Forelimb muscle (tissue), 1 donor: ENCODE measurements around the gene TEDC1. TPM values are rescaled to one million over a fixed set of nuclear protein-coding genes. Genes with fewer than 3 reads are reported as not detected.

Source experiments
- DNase-seq: peaks from one replicate; pipeline ENCODE4 v3.0.0-alpha.2; 2013; ENCODE audit warnings: low read depth
- polyA plus RNA-seq: library from polyadenylated mRNA; unstranded; fragments of 120-200 nt; gene quantifications from one replicate; pipeline ENCODE4 v1.2.1, GENCODE V29; 2013; ENCODE audit not compliant: insufficient read length

The TEDC1 gene
- polyA plus RNA-seq, 1 donor = 4.5 TPM

DNA sequence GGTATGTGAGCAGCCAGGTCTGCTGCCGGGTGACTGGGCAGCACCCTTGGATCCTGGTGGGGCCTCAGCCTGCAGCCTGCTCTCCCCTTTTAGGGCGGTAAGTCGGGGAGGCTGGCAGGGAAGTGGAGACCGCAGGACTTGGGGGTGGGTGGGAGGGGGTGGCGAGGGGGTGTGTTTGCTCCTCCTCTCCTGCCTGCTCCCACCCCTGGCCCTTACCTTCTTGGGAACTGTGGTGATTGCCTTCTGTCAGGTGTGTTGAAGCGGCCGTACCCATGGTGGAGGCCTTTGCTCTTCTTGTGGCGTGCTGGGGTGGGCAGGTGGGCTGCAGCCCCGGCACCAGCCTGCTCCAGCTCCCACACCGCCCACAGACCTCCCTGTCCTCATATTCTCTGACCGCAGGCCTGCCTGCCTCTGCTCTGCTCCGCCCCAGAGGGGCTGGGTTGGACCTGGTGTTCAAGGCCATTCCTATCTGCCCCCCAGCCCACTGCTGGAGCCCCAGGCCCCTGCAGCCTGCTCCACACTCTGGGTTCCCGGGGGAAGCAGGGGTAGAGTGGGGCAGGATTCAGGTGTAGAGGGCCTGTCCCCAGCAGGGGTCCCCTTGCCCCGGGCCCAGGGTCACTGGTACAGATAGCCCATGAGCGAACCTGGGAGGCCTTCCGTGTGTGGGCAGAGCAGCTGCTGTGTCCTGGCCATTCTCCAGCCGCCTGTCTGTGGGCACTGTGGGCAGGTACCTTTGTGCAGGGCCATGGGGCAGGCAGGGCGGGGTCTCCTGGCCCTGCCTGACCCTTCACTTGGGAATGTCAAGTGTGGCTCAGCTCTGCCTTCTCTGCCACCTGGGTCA, 5.2 kb downstream of the TEDC1 start:
- no peak for DNase-seq

GRCh38 chr14:105496831-105497591, 6.0 kb downstream of the TEDC1 start:
- DNase-seq = no peak

DNA sequence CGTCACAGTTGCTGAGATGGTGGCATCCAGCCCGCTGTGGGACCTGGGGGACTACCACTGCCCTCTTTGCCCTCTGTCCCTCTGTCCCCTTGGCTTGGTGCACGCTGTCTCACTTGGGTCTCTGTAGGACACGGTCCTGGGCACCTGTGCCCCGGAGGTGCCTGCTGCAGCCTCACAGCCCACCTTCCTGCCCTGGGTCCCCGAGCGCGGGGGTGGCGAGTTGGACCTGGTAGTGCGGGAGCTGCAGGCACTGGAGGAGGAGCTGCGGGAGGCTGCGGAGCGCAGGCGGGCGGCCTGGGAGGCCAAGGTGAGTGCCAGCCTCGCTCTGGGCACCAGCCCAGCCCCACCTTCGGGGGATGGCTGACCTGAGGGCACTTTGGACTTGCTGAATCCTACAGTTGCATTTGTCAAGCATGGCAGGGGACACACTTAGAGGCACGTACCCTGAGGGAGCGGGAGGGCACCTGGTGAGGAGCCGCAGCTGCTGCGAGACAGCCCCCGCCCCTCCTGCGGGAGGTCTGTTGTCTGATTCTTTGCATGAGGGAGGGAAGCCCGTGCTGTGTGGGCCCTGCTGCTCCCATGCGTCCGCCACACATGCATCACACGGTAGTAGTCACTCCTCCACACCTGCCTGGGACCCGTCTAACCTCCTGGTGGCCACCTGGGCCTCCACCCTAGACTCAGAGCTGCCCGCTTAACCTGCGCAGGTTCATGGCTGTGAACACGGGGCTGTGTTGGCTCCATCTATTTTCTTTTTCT, 6.8 kb downstream of the TEDC1 start:
- DNase-seq = no peak

- no peak for DNase-seq
Observed at GRCh38 chr14:105498430-105499255, 7.6 kb downstream of the TEDC1 start.

- DNase-seq = no peak
Observed at GRCh38 chr14:105499256-105500035, 8.4 kb downstream of the TEDC1 start.

DNA sequence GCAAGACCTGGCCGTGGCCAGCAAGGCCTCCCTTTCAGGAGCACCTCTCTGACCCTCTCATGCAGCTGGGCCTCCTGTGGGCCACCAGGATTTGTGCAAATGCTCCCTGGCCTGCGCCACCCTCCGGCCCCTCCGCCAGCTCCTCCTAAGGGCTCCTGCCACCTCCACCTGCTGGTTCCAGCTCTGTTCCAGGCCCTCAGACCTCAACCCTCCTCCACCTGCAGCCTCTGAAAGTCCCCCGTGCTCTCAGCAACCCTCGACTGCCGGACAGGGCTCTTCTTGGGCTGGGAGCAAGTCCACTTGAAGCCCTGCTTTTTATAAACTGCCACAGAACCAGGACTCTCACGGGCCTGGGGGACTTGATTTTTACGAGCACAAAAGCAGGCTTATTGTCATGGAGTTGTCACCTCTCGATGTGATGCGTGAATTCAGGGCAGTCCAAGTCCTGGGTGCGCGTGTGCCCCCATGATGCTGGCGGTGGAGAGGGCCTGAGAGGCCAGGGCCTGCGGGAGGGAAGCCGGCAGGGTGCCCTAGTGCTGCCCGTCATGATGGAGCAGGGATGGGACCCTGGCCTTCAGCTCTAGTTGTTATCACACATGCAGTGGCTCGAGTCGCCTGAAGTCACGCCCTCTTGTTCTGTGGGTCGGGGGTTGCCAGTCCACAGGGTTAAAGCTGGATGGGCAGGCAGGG, 9.1 kb downstream of the TEDC1 start:
- no peak for DNase-seq

GRCh38 chr14:105500726-105501101, 9.7 kb downstream of the TEDC1 start:
- no peak for DNase-seq

- no peak for DNase-seq
Observed at GRCh38 chr14:105501504-105502291, 10.7 kb downstream of the TEDC1 start.

GRCh38 chr14:105502446-105503295, 11.6 kb downstream of the TEDC1 start:
- no peak for DNase-seq

DNA sequence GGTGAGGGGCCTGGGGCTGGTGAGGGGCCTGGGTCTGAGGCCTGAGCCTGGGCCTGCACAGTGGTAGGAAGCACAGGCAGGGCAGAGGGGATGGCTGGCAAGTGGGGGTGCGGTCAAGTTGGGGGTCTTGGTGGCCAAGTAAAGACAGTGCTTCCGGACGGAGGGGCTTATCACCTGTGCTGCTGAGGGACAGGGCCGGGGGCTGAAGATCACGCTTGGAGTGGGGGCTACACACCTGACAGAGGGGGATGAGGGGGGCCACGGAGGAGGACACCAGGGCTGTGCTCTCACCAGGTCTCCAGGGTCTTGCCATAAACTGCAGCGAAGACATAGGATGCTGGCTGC, 12.2 kb downstream of the TEDC1 start:
- no peak for DNase-seq

- no peak for DNase-seq
Observed at GRCh38 chr14:105503935-105504692, 13.1 kb downstream of the TEDC1 start.

GRCh38 chr14:105505101-105505500, 14.1 kb downstream of the TEDC1 start:
- no peak for DNase-seq

DNA sequence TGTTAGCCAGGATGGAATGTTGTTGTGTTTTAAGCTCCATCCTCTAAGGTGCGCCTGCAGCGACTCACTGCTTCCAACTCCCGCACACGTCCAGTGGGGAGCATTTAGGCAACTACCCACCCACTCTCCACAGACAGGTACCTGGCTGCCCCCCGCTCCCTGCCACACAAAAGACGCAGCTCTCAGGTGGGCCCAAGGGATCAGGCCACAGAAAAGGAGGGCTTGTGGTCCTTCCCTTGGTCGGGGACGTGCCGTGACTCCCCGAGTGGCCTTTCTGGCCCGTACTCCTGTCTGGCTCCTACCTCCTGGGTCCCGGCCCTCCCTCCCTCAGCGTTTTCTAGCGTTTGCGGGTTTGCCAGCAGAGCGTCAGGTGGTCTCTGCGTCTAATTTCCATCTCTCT, 16.2 kb downstream of the TEDC1 start:
- no peak for DNase-seq

DNA sequence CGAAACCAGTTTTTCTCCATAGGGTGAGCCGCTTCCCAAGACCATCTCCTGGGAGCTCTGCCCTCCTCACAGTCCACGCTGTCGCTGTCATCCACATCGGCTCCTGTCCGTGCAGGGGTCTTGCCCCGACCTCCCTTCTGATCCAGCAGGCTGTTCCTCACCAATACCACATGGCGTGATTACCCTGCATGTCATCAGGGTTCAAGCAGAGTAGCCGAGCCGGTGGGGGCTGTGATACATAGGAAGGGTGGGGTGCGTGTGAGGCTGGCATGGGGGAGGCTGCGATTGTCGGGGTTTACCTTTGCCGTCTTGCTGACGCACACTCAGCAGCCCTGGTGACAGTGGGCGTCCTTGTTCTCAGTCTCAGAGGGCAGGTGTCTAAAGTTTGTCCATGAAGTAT, 17.0 kb downstream of the TEDC1 start:
- no peak for DNase-seq

- no peak for DNase-seq
Observed at GRCh38 chr14:105508601-105509000, 17.6 kb downstream of the TEDC1 start.

DNA sequence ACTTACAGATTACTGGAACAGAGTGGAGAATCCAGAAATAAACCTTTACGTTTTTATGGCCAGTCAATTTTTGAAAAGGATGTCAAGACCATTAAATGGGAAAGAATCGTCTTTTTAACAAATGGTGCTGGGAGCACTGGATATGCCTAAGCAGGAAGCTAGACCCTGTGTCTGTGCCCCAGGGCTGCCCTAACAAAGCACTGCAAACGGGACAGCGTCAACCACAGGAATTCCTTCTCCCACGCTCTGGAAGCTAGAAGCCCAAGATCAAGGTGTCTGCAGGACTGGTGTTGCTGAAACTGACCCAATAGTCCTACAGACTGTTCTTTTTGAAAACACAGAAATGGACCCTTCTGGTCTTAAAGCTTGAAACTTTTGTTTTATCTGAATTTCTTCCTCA, 26.1 kb downstream of the TEDC1 start:
- no peak for DNase-seq

DNA sequence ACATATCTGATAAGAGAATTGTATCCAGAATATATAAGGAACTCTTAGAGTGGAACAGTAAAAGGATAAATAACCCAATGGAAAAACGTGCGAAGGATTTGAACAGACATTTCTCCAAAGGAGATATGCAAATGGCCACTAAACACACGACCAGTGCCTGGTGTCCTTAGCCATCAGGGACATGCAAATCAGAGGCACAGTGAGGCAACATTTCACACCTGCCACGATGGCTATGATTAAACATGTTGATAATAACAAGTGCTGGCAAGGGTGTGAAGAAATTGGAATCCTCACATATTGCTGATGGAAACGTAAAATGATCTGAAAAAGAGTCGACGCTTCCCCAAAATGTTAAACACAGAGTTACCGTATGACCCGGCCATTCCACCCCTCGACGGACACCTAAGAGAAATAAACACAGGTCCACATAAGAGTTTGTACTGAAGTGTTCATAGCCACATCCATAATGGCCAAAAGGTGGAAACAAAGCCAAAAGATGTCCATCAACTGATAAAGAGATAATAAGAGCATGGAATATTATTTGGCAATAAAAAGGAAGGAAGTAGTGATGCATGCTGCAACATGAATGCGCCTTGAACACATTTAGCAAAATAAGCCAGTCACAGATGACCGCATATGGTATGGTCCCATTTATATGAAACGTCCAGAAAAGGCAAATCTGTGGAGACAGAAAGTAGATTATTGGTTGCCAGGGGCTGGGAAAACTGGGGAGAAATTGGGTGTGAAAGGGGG, 29.1 kb downstream of the TEDC1 start:
- no peak for DNase-seq
